Endodermal cell (in vitro differentiated cells): Measurements from ENCODE around the gene MTR. TPM values are rescaled to one million over a fixed set of nuclear protein-coding genes. Genes with fewer than 3 reads are reported as not detected.

Experiments
- DNase-seq: peaks from one replicate; pipeline ENCODE4 v3.0.0-alpha.2; 2017
- H3K27ac ChIP-seq: 2 replicates; pipeline ENCODE4 v1.5.1; 2013; ENCODE audit warnings: mild to moderate bottlenecking, low read depth, low read length, moderate library complexity
- H3K27me3 ChIP-seq: 2 replicates; pipeline ENCODE4 v1.6.1; 2013; ENCODE audit warnings: mild to moderate bottlenecking, low read length, moderate library complexity; ENCODE audit not compliant: insufficient read depth, control insufficient read depth, poor library complexity, severe bottlenecking
- H3K36me3 ChIP-seq: 2 replicates; pipeline ENCODE4 v1.7.0; 2013; ENCODE audit warnings: mild to moderate bottlenecking, low read length, moderate library complexity; ENCODE audit not compliant: control insufficient read depth, insufficient read depth
- H3K4me1 ChIP-seq: one replicate; pipeline ENCODE4 v1.7.0; 2013; ENCODE audit warnings: low read length; ENCODE audit not compliant: control insufficient read depth, insufficient read depth
- H3K4me3 ChIP-seq: 2 replicates; pipeline ENCODE4 v1.5.1; 2013; ENCODE audit warnings: mild to moderate bottlenecking, low read length, moderate library complexity
- H3K9ac ChIP-seq: 2 replicates; pipeline ENCODE4 v1.6.1; 2013; ENCODE audit warnings: mild to moderate bottlenecking, low read length, moderate library complexity; ENCODE audit not compliant: poor library complexity, severe bottlenecking; ENCODE audit errors: extremely low read depth
- H3K9me3 ChIP-seq: 2 replicates; pipeline ENCODE4 v1.6.1; 2013; ENCODE audit warnings: mild to moderate bottlenecking, low read length, moderate library complexity; ENCODE audit not compliant: control insufficient read depth
- H3K27ac Mint-ChIP-seq: 2 replicates; pipeline ENCODE4 v1.8.0; 2020; ENCODE audit warnings: mixed read lengths
- H3K27me3 Mint-ChIP-seq: 2 replicates; pipeline ENCODE4 v1.8.0; 2021; ENCODE audit warnings: mild to moderate bottlenecking, mixed read lengths; ENCODE audit not compliant: insufficient read depth
- H3K36me3 Mint-ChIP-seq: 2 replicates; pipeline ENCODE4 v1.8.0; 2020; ENCODE audit warnings: low read depth, mixed read lengths
- H3K4me1 Mint-ChIP-seq: 2 replicates; pipeline ENCODE4 v1.8.0; 2020; ENCODE audit warnings: mixed read lengths
- H3K4me3 Mint-ChIP-seq: 2 replicates; pipeline ENCODE4 v1.8.0; 2020; ENCODE audit warnings: mild to moderate bottlenecking, moderate library complexity, mixed read lengths
- H3K9me3 Mint-ChIP-seq: 2 replicates; pipeline ENCODE4 v1.8.0; 2020; ENCODE audit warnings: mild to moderate bottlenecking, mixed read lengths
- WGBS, 2 experiments: methylation state at CpG; one replicate each; pipeline versions ENCODE4 v1.1.5 to v1.1.7; 2013; ENCODE audit warnings: missing lambda C conversion rate in 2 of 2, mixed read lengths in 1 of 2; ENCODE audit not compliant: insufficient coverage in 1 of 2, insufficient read length in 1 of 2; 5-methylcytosine and 5-hydroxymethylcytosine counted together
- total RNA-seq, 2 donors: library from RNA; stranded (reverse); fragmentation: NEBNext Ultra II Directional in 1 of 2; extraction: Animal tissue kit (Norgen Biotek cat#: 25700) in 1 of 2; gene quantifications; 2 replicates in 1 of 2; 3 replicates in 1 of 2; pipeline ENCODE4 v1.2.1, GENCODE V29; 2021
- TF ChIP-seq, protein P1 (sequence below): fragments of 200-600 bp; sonication (generic); conservative IDR thresholded peaks from 2 replicates; pipeline ENCODE4 v1.5.0; 2021; ENCODE audit warnings: antibody characterized with exemption, mild to moderate bottlenecking

Gene MTR
- total RNA-seq, 2 donors from 2014 or later = 28.5 to 29.5 TPM

DNA sequence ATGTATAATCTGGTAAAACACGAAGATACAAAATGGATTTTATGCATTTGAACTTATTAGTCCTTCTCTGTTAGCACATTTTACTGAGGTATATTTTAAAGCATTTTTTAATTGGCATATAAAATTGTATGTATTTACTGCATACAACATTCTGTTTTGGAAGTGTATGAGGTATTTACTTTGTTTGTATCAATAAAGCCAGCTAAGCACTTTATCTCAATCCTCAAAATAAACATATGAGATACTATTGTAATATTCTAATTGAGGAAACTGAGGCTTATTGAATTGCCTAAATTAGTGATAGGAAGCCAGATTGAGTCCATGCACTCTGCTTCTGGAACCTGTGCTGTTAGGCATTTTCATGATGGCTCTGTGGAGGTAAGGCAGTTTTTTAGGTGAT is 65.6 kb downstream of the MTR start:
- Mint-ChIP-seq H3K27me3 (no peaks in the 10 kb centered on the region), H3K4me1 (no peaks in the 10 kb centered on the region), H3K27ac (no peak overlapping the region), H3K4me3 (no peak overlapping the region), H3K9me3 (no peaks in the 10 kb centered on the region), H3K36me3 (peaks cover 57% of the 10 kb centered on the region)
- no peak overlapping the region for H3K27ac ChIP-seq
- no peaks in the 10 kb centered on the region for H3K27me3 ChIP-seq
- H3K9me3 ChIP-seq = no peaks in the 10 kb centered on the region
- no peaks in the 10 kb centered on the region for H3K4me1 ChIP-seq
- no peak overlapping the region for H3K4me3 ChIP-seq
- 83% methylated on average over 1 of the region's 1 CpG; no CpG with 5 or more reads in 1 of the 2 experiments for WGBS, 2 experiments
- TF ChIP-seq, protein P1, sequence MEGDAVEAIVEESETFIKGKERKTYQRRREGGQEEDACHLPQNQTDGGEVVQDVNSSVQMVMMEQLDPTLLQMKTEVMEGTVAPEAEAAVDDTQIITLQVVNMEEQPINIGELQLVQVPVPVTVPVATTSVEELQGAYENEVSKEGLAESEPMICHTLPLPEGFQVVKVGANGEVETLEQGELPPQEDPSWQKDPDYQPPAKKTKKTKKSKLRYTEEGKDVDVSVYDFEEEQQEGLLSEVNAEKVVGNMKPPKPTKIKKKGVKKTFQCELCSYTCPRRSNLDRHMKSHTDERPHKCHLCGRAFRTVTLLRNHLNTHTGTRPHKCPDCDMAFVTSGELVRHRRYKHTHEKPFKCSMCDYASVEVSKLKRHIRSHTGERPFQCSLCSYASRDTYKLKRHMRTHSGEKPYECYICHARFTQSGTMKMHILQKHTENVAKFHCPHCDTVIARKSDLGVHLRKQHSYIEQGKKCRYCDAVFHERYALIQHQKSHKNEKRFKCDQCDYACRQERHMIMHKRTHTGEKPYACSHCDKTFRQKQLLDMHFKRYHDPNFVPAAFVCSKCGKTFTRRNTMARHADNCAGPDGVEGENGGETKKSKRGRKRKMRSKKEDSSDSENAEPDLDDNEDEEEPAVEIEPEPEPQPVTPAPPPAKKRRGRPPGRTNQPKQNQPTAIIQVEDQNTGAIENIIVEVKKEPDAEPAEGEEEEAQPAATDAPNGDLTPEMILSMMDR = no peak
- H3K36me3 ChIP-seq = peaks cover 14% of the 10 kb centered on the region
- no peak for DNase-seq
- no peak overlapping the region for H3K9ac ChIP-seq

DNA sequence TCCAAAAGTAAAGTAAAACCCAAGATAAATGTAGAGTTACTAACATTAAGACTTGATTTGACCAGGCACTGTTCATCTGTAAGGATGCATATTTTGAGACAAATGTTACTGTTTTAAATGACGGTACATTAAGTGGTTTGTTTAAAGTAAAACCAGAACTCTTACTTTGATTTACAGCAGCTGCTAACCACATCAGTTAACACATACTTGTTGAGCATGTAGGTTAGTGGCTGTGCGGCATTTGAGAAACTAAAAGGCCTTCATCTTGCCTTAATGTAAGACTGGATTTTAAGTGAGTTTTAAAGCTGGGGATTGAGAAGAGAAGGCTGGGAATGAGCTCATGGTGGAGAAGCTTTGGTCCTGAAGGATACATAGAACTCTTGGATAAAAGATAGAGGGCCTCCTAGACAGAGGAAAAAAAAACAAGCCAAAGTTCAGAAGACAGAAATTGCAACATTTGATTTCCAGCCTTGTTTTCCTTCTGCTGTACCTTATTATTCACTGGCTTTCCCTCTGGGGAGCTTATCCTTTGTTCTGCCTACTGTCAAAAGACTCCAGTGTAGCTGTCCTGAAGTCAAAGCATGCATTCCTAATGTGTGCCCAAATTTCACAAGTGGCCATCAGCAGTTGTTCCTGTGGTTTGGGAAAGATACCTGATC is 66.6 kb downstream of the MTR start:
- no peak overlapping the region for H3K27ac Mint-ChIP-seq
- WGBS, 2 experiments = 80 to 100% methylated on average over 1 to 2 of the region's 2 CpGs

DNA sequence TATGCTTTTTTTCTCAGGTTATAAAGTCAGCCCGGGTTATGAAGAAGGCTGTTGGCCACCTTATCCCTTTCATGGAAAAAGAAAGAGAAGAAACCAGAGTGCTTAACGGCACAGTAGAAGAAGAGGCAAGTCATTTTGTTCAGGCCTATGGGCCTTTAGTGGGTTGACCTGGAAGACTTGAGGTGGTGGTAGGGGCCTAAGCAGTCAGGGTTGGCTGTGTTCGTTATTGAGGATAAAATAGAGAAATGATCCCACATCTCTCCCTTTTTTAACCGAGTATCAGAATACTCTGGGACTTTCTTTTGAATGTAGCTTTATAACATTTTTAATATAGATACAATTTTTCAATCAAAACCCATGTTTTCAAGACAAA is 67.1 kb downstream of the MTR start:
- H3K4me1 Mint-ChIP-seq = no peaks in the 10 kb centered on the region
- Histone ChIP-seq H3K4me3 (no peak overlapping the region), H3K9me3 (peaks cover 10% of the 10 kb centered on the region), H3K36me3 (peaks cover 13% of the 10 kb centered on the region), H3K27ac (no peak overlapping the region), H3K27me3 (no peaks in the 10 kb centered on the region), H3K4me1 (no peaks in the 10 kb centered on the region), H3K9ac (no peak overlapping the region)
- peaks cover 58% of the 10 kb centered on the region for H3K36me3 Mint-ChIP-seq
- H3K27ac Mint-ChIP-seq = no peak overlapping the region
- TF ChIP-seq, protein P1 = no peak
- no peaks in the 10 kb centered on the region for H3K9me3 Mint-ChIP-seq
- no peak for DNase-seq
- 91 to 100% methylated on average over 1 to 4 of the region's 4 CpGs for WGBS, 2 experiments
- no peak overlapping the region for H3K4me3 Mint-ChIP-seq
- H3K27me3 Mint-ChIP-seq = no peaks in the 10 kb centered on the region

More for the DNA sequence above, 66.6 kb downstream of the MTR start:
- Histone ChIP-seq H3K27me3 (no peaks in the 10 kb centered on the region), H3K27ac (no peak overlapping the region), H3K36me3 (peaks cover 13% of the 10 kb centered on the region), H3K4me1 (no peaks in the 10 kb centered on the region), H3K9me3 (peaks cover 5% of the 10 kb centered on the region), H3K4me3 (no peak overlapping the region), H3K9ac (no peak overlapping the region)
- TF ChIP-seq, protein P1 = no peak
- H3K9me3 Mint-ChIP-seq = no peaks in the 10 kb centered on the region
- no peak overlapping the region for H3K4me3 Mint-ChIP-seq
- H3K27me3 Mint-ChIP-seq = no peaks in the 10 kb centered on the region
- peaks cover 57% of the 10 kb centered on the region for H3K36me3 Mint-ChIP-seq
- no peak for DNase-seq
- H3K4me1 Mint-ChIP-seq = no peaks in the 10 kb centered on the region
